Central memory CD4-positive, alpha-beta T cell (primary cell): ENCODE measurements around the gene CALML5.

ENCODE experiments used
- DNase-seq: peaks from one replicate; pipeline ENCODE4 v3.0.0; 2022

The CALML5 gene

GRCh38 chr10:5532618-5533097, 33.3 kb upstream of the CALML5 start:
- DNase-seq, result no peak

- DNase-seq, result no peak
Measured at GRCh38 chr10:5532307-5532605, 32.9 kb upstream of the CALML5 start.

GRCh38 chr10:5531558-5532306, 32.4 kb upstream of the CALML5 start:
- no peak for DNase-seq

- DNase-seq, result no peak
Measured at GRCh38 chr10:5530846-5531557, 31.6 kb upstream of the CALML5 start.

GRCh38 chr10:5530412-5530806, 31.0 kb upstream of the CALML5 start:
- no peak for DNase-seq

GRCh38 chr10:5529702-5530411, 30.5 kb upstream of the CALML5 start:
- DNase-seq, result no peak

GRCh38 chr10:5528989-5529701, 29.8 kb upstream of the CALML5 start:
- DNase-seq, result no peak

GRCh38 chr10:5527332-5528200, 28.2 kb upstream of the CALML5 start:
- DNase-seq, result no peak

GRCh38 chr10:5526691-5527331, 27.4 kb upstream of the CALML5 start:
- no peak for DNase-seq

GRCh38 chr10:5525561-5526341, 26.4 kb upstream of the CALML5 start:
- DNase-seq, result no peak

GRCh38 chr10:5524641-5525560, 25.5 kb upstream of the CALML5 start, which contains the start of gene CALML3:
Gene CALML3 (plus strand): TSS chr10:5524961. CDS start chr10:5525086, 125 bp downstream.
- DNase-seq, result no peak

- no peak for DNase-seq
Measured at GRCh38 chr10:5523796-5524574, 24.6 kb upstream of the CALML5 start.

GRCh38 chr10:5522913-5523560, 23.7 kb upstream of the CALML5 start:
- DNase-seq, result no peak

GRCh38 chr10:5519054-5519453, 19.7 kb upstream of the CALML5 start:
- no peak for DNase-seq

- no peak for DNase-seq
Measured at GRCh38 chr10:5518143-5518542, 18.8 kb upstream of the CALML5 start.

GRCh38 chr10:5517546-5517945, 18.2 kb upstream of the CALML5 start:
- no peak for DNase-seq

GRCh38 chr10:5515948-5516761, 16.8 kb upstream of the CALML5 start:
- no peak for DNase-seq
